Tibial artery (tissue), 4 donors: Measurements from ENCODE around the gene EPHB1.

Experiments used
- DNase-seq, 2 donors: peaks; one replicate each; pipeline ENCODE4 v3.0.0-alpha.2; 2019
- H3K27ac ChIP-seq, 2 donors: fragments of 200-600 bp; sonication (generic) in 1 of 2; 1 replicate in 1 of 2; 2 replicates in 1 of 2; pipeline ENCODE4 v1.5.1; 2018 to 2019; ENCODE audit warnings: mild to moderate bottlenecking in 1 of 2
- H3K27me3 ChIP-seq, 2 donors: fragments of 200-600 bp; sonication (generic) in 1 of 2; one replicate each; pipeline versions ENCODE4 v1.5.1 to v1.6.0; 2016 to 2019
- H3K36me3 ChIP-seq, 3 donors: fragments of 200-600 bp; sonication (generic) in 2 of 3; one replicate each; pipeline ENCODE4 v1.5.1; 2016 to 2019; ENCODE audit warnings: mild to moderate bottlenecking in 2 of 3
- H3K4me1 ChIP-seq, 4 donors: fragments of 200-600 bp; sonication (generic) in 2 of 4; 1 replicate in 3 of 4; 2 replicates in 1 of 4; pipeline ENCODE4 v1.5.1; 2016 to 2019
- H3K4me3 ChIP-seq, 2 donors: fragments of 200-600 bp; sonication (generic) in 1 of 2; 1 replicate in 1 of 2; 2 replicates in 1 of 2; pipeline ENCODE4 v1.5.1; 2018 to 2019; ENCODE audit warnings: mild to moderate bottlenecking in 2 of 2
- H3K9me3 ChIP-seq, 3 donors: fragments of 200-600 bp; sonication (generic) in 1 of 3; one replicate each; pipeline ENCODE4 v1.5.1; 2016 to 2019
- intact Hi-C: fragments of 100-400 bp; cut with DNase I; formaldehyde crosslinking; loops from one replicate; pipeline ENCODE4 v1.15.0; 2023; ENCODE audit warnings: low total_unique reads
- TF ChIP-seq, protein P1 (sequence below), 2 experiments: fragments of 200-600 bp in 1 of 2; fragments of 450-650 bp in 1 of 2; IDR thresholded peaks; one replicate each; pipeline ENCODE4 v1.5.1; 2017 to 2019; ENCODE audit warnings: antibody characterized with exemption in 2 of 2, mild to moderate bottlenecking in 1 of 2, moderate library complexity in 1 of 2

The EPHB1 gene

DNA sequence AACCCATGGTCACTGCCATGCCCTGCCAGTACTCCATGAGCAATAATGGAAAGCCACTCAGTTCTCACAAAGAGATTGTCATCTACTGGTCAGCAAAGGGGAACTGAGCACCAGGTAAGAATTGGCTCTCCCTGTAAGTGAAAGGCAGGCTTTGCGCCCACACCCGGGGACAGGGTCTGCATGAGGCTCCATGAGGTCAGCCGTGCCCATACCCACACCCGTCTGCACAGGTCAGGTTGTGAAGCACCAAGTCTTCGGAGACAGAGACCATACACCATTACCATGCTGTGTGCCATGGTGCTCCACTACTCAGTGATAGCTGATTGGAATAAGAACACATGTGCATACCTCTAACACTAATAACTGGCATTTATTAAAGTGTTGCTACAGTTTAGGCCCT lies 322.9 kb downstream of the EPHB1 start:
- intact Hi-C loops, result no loop called here
- Histone ChIP-seq H3K36me3 (no peaks in the 10 kb centered on the region), H3K4me1 (no peaks in the 10 kb centered on the region), H3K27ac (no peak overlapping the region), H3K9me3 (no peaks in the 10 kb centered on the region), H3K27me3 (no peaks in the 10 kb centered on the region), H3K4me3 (no peak overlapping the region)
- no peak for DNase-seq
- TF ChIP-seq, protein P1, sequence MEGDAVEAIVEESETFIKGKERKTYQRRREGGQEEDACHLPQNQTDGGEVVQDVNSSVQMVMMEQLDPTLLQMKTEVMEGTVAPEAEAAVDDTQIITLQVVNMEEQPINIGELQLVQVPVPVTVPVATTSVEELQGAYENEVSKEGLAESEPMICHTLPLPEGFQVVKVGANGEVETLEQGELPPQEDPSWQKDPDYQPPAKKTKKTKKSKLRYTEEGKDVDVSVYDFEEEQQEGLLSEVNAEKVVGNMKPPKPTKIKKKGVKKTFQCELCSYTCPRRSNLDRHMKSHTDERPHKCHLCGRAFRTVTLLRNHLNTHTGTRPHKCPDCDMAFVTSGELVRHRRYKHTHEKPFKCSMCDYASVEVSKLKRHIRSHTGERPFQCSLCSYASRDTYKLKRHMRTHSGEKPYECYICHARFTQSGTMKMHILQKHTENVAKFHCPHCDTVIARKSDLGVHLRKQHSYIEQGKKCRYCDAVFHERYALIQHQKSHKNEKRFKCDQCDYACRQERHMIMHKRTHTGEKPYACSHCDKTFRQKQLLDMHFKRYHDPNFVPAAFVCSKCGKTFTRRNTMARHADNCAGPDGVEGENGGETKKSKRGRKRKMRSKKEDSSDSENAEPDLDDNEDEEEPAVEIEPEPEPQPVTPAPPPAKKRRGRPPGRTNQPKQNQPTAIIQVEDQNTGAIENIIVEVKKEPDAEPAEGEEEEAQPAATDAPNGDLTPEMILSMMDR (IDR thresholded peaks at IDR 0.05), result no peak

DNA sequence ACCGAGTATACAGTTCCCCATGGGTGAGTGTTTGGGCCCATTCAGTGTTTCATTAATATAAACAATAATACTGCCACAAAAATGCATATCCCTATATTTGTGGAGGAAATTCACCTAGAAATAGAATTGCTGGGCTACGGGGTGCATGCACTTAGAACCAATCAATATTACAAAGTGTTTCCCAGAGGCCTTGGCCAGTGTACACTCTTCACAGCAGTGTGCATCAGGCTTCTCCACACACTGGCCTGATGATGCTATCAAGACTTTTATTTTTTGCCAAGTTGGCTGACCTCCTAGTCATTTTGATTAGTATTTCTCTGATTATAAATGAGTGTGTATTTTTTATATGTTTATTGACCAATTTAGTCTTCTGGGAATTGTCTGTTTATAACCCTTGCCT lies 323.7 kb downstream of the EPHB1 start:
- Histone ChIP-seq H3K9me3 (no peaks in the 10 kb centered on the region), H3K36me3 (no peaks in the 10 kb centered on the region), H3K4me3 (no peak overlapping the region), H3K27ac (no peak overlapping the region), H3K4me1 (no peaks in the 10 kb centered on the region), H3K27me3 (no peaks in the 10 kb centered on the region)
- TF ChIP-seq, protein P1 (IDR thresholded peaks at IDR 0.05), result no peak
- intact Hi-C loops, result no loop called here
- DNase-seq, result no peak

DNA sequence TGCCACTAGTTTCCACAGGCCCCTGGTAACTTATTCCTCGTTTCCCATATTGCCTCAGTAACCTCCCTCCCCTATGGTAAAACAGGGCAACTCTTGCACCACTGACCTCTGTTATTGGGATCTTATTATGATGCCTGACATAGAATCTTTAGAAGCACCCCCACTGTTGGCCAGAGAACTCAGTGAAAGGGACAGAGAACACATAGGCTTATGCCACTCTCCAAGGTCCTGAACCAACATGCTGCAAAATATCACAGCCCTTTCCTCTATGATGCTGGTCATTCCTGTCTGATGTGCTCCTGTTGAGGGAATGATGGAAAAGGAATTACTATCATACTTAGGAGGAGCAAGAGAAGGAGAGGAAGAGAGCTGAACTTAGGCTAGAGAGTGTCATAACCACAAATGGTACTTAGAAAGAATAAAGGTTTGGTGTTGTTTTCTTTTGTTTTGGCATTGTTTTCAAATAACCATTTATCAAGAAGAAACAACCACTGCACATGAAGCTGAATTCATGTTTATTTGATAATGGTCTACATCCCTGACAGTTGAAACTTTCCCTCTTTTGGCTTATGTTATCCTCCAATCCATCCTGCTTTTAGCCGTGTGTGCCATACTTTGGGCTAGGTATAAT lies 330.2 kb downstream of the EPHB1 start:
- no peaks in the 10 kb centered on the region for H3K36me3 ChIP-seq
- intact Hi-C loops, result no loop called here
- H3K4me1 ChIP-seq, result no peaks in the 10 kb centered on the region
- DNase-seq, result no peak
- H3K9me3 ChIP-seq, result no peaks in the 10 kb centered on the region
- no peak overlapping the region for H3K27ac ChIP-seq
- no peak overlapping the region for H3K4me3 ChIP-seq
- TF ChIP-seq, protein P1 (IDR thresholded peaks at IDR 0.05), result no peak
- H3K27me3 ChIP-seq, result no peaks in the 10 kb centered on the region

DNA sequence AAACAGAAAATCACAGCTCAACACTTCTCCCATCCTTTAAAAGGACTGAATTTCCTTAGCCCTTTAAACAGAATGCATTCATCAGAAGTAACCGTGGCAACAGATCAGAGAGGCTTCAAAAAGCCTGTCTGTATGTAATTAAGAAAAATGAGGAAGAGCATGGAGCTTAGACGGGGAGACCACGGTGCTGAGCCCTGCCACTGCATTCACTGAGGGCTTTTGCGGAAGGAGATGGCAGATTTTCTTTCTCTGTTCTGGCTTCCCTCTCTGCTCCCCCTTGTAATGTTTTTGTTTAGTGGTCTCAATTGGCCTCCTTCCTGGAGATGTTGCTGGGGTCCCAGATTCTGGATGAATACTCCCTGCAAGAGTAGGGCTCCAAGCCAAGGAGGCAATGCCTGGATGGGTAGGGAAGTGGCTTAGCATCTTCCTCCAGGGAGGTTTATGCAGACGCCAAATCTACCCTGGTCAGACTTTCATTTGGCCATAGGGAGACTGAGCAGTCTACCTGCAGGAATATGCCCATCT lies 332.9 kb downstream of the EPHB1 start:
- Histone ChIP-seq H3K9me3 (no peaks in the 10 kb centered on the region), H3K4me3 (no peak overlapping the region), H3K4me1 (no peaks in the 10 kb centered on the region), H3K27ac (no peak overlapping the region), H3K27me3 (no peaks in the 10 kb centered on the region), H3K36me3 (no peaks in the 10 kb centered on the region)
- TF ChIP-seq, protein P1 (IDR thresholded peaks at IDR 0.05), result no peak
- DNase-seq, result no peak
- intact Hi-C loops, result no loop called here

DNA sequence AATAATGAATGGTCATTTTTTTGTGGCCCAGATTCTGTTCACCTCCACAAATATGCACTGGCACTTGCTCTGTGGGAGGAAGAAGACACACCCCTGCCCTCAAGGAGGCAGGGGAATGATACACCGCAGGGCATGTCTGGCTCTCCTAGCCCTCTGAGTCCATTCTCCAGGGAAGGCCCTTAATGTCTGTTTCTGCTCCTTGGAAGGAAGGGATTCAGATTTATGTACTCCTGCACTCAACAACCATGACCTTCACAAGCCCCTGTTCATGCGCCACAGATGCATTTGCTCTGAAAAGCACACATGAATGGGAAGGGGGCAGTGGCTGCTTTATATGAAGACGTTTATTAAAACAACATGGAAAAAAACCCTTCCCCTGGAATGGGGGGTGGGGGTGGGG lies 333.8 kb downstream of the EPHB1 start:
- intact Hi-C loops, result no loop called here
- no peaks in the 10 kb centered on the region for H3K36me3 ChIP-seq
- H3K4me1 ChIP-seq, result no peaks in the 10 kb centered on the region
- no peak for DNase-seq
- TF ChIP-seq, protein P1 (IDR thresholded peaks at IDR 0.05), result no peak
- no peaks in the 10 kb centered on the region for H3K9me3 ChIP-seq
- H3K27ac ChIP-seq, result no peak overlapping the region
- H3K4me3 ChIP-seq, result no peak overlapping the region
- no peaks in the 10 kb centered on the region for H3K27me3 ChIP-seq

DNA sequence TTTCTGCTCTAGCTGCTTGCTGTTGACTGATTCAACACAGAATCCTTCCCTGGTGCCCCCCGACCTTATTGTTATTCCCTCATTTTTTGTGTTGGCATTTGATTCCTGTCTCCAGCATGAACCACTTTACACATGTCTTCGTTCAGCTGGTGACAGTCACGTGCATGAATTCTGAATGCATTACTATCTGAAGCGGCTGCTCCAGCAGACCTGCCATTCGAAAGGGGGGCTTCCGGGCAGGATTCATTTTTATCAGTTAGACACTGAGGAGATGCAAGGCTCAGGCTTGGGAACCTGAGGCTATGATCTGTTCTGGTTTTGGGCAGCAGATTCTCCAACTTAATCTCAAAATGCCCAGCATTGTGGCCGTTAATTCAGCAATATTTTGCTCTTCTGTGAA lies 336.2 kb downstream of the EPHB1 start:
- TF ChIP-seq, protein P1 (IDR thresholded peaks at IDR 0.05), result no peak
- no peaks in the 10 kb centered on the region for H3K4me1 ChIP-seq
- no peaks in the 10 kb centered on the region for H3K9me3 ChIP-seq
- intact Hi-C loops, result no loop called here
- no peak for DNase-seq
- H3K36me3 ChIP-seq, result no peaks in the 10 kb centered on the region
- no peak overlapping the region for H3K4me3 ChIP-seq
- H3K27ac ChIP-seq, result no peak overlapping the region
- no peaks in the 10 kb centered on the region for H3K27me3 ChIP-seq
